C4-2B (cell line): ENCODE results near the gene ARSB.

Experiments used
- H3K27ac ChIP-seq: fragments of 450-650 bp; 2 replicates; pipeline ENCODE4 v1.5.1; 2017
- CTCF ChIP-seq: fragments of 450-650 bp; conservative IDR thresholded peaks from 2 replicates; pipeline ENCODE4 v1.5.1; 2017; ENCODE audit warnings: mild to moderate bottlenecking
- ZFX ChIP-seq: fragments of 450-650 bp; IDR thresholded peaks from 2 replicates; pipeline ENCODE4 v1.6.1; 2017

The ARSB gene

DNA sequence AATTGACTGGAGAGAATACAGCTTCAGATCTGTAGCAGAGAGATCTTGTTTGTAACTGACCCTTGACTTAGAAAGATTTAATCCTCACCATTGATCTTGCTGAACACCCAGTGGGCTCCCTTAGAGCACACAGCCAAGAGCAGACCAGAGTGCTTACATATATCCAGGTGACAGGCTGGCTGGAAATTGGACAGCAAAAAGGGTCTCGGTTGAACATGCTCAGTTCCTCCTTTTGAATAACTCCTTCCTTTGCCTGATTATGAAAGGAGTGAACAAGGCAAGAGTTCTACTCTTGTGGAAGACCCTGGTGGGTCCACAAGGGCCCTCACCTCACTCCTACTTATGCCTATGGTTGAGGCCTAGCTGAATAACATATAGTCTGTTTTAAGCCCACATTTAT is 202.4 kb downstream of the ARSB start:
- no peak overlapping the region for H3K27ac ChIP-seq
- TF ChIP-seq CTCF (no peak), ZFX (no peak)

DNA sequence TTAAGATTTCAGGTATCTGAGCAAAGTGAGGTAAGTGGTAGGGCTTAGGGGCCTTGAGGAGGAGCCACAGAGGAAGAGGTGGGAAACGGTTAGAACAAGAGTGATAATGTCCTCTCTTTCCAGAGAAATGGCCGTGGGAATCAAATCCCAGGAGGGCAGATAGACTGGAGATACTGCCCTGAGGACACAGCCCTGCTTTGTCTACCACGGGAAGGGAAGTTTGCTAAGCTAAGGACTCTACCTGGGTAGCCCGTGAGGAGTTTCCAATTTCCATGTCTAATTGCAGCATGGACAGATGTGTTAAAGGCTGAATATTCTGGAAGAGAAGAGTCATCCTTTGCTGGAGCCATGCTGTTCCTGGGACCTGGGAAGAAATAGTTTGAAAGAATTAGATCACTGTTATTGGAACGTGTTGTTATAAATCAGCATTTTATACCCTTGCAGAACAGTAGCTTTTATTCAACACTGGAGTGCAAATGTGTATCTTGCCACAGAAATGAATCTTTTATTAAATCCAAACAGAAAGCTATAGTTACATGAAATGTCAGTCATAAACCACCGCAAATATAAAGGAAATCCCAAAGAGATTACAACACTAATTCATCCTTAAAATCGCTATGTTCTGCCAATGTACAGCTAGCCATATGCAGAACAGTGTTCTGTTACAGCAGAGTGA is 203.4 kb downstream of the ARSB start:
- TF ChIP-seq ZFX (no peak), CTCF (no peak)
- no peak overlapping the region for H3K27ac ChIP-seq

- TF ChIP-seq CTCF: no peak
- no peak for TF ChIP-seq ZFX
- no peak overlapping the region for H3K27ac ChIP-seq
Observed at GRCh38 chr5:78779771-78780616, 205.1 kb downstream of the ARSB start.

GRCh38 chr5:78779262-78779661 is 205.8 kb downstream of the ARSB start:
- TF ChIP-seq ZFX: no peak
- no peak for TF ChIP-seq CTCF
- H3K27ac ChIP-seq: no peak overlapping the region

- no peak for TF ChIP-seq CTCF
- TF ChIP-seq ZFX: no peak
- H3K27ac ChIP-seq: no peak overlapping the region
Observed at GRCh38 chr5:78778538-78778937, 206.6 kb downstream of the ARSB start.

GRCh38 chr5:78777901-78778300 is 207.2 kb downstream of the ARSB start:
- no peak overlapping the region for H3K27ac ChIP-seq
- no peak for TF ChIP-seq ZFX
- TF ChIP-seq CTCF: no peak

DNA sequence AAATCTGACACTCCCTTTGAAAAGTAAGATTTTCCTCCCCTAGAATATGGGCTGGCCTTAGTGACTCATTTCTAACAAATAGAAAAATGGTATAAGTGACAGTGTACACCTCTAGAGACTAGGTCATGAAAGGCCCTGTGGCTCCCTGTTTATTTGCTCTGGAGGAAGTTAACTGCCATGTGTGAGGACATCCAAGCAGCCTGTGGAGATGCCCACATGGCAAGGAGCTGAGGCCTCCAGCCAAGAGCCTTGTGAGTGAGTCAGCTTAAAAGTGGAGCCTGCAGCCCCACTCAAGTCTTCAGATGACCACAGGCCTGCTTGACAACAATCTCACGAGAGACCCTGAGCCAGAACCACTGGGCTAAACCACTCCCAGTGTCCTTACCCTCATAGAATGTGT is 208.5 kb downstream of the ARSB start:
- no peak overlapping the region for H3K27ac ChIP-seq
- TF ChIP-seq CTCF: no peak
- TF ChIP-seq ZFX: no peak
